H1 (cell line): ENCODE measurements around the gene APMAP. TPM values are rescaled to one million over a fixed set of nuclear protein-coding genes. Genes with fewer than 3 reads are reported as not detected.

Experiments used
- CTCF ChIA-PET: fragments of 300-600 bp; sonication (Branson Sonifier 250); formaldehyde crosslinking; loops from one replicate; lab custom pipeline; 2021; ENCODE audit not compliant: partially characterized antibody; lab: Charles Lee
- POLR2A ChIA-PET: fragments of 300-600 bp; sonication (Branson Sonifier 250); formaldehyde crosslinking; loops from one replicate; lab custom pipeline; 2021; ENCODE audit warnings: inconsistent platforms; ENCODE audit not compliant: partially characterized antibody; lab: Charles Lee
- DNase-seq, 2 experiments: peaks; one replicate each; pipeline versions ENCODE4 v3.0.0 to v3.0.0-alpha.2; 2010 to 2022; ENCODE audit warnings: low spot score in 2 of 2, low read depth in 1 of 2, mixed read lengths in 1 of 2
- FAIRE-seq: peaks from 2 replicates; lab custom pipeline; 2011; peaks lifted over from hg19 to GRCh38; lab: Jason Lieb, UNC
- H2AFZ ChIP-seq: 2 replicates; pipeline ENCODE4 v1.8.1; 2012; ENCODE audit warnings: low read length, inconsistent platforms
- H2AK5ac ChIP-seq: 2 replicates; pipeline ENCODE4 v1.6.1; 2013; ENCODE audit warnings: low read depth, low read length
- H2BK120ac ChIP-seq: replicated peaks from 2 replicates; pipeline ENCODE3; 2013; ENCODE audit warnings: low read depth, low read length, inconsistent platforms
- H2BK12ac ChIP-seq: 2 replicates; pipeline ENCODE4 v1.6.1; 2013; ENCODE audit warnings: low read depth, low read length
- H2BK15ac ChIP-seq: 2 replicates; pipeline ENCODE4 v1.6.1; 2013; ENCODE audit warnings: low read length
- H2BK20ac ChIP-seq: 2 replicates; pipeline ENCODE4 v1.6.1; 2013; ENCODE audit warnings: low read length
- H2BK5ac ChIP-seq: 2 replicates; pipeline ENCODE4 v1.6.1; 2013; ENCODE audit warnings: low read depth, low read length
- H3K14ac ChIP-seq: 2 replicates; pipeline ENCODE4 v1.6.1; 2013; ENCODE audit warnings: inconsistent platforms; ENCODE audit not compliant: insufficient read length
- H3K18ac ChIP-seq: 2 replicates; pipeline ENCODE4 v1.6.1; 2013; ENCODE audit warnings: low read length; ENCODE audit errors: extremely low read depth
- H3K23ac ChIP-seq: 2 replicates; pipeline ENCODE4 v1.6.1; 2013; ENCODE audit warnings: inconsistent platforms; ENCODE audit not compliant: insufficient read length
- H3K23me2 ChIP-seq: 2 replicates; pipeline ENCODE4 v1.6.1; 2013; ENCODE audit warnings: low read depth, low read length
- H3K27ac ChIP-seq: 2 replicates; pipeline ENCODE4 v1.6.1; 2011; ENCODE audit warnings: low read depth, low read length, inconsistent platforms
- H3K27me3 ChIP-seq, 4 experiments: replicated peaks in 1 of 4; 1 replicate in 1 of 4; 2 replicates in 3 of 4; pipeline versions ENCODE4 v1.6.1 to v1.8.1; 2011 to 2013; ENCODE audit warnings: low read length in 3 of 4, mild to moderate bottlenecking in 3 of 4, inconsistent platforms in 2 of 4, mixed read lengths in 2 of 4, moderate library complexity in 1 of 4; ENCODE audit not compliant: control insufficient read depth in 3 of 4, insufficient read depth in 3 of 4; ENCODE audit errors: extremely low read depth in 1 of 4
- H3K36me3 ChIP-seq, 4 experiments: 2 replicates each; pipeline versions ENCODE4 v1.6.1 to v1.8.1; 2011 to 2013; ENCODE audit warnings: mild to moderate bottlenecking in 4 of 4, low read length in 3 of 4, moderate library complexity in 2 of 4, control low read depth in 1 of 4, inconsistent platforms in 1 of 4; ENCODE audit not compliant: insufficient read depth in 4 of 4, control insufficient read depth in 2 of 4
- H3K4ac ChIP-seq: replicated peaks from 2 replicates; pipeline ENCODE3; 2013; ENCODE audit warnings: low read length, low read depth, mixed read lengths, inconsistent platforms; ENCODE audit not compliant: insufficient read length
- H3K4me1 ChIP-seq, 4 experiments: replicated peaks in 1 of 4; 1 replicate in 1 of 4; 2 replicates in 3 of 4; pipeline versions ENCODE4 v1.6.1 to v1.8.1; 2011 to 2013; ENCODE audit warnings: low read length in 3 of 4, inconsistent platforms in 2 of 4, mixed read lengths in 1 of 4; ENCODE audit not compliant: insufficient read depth in 4 of 4, control insufficient read depth in 3 of 4
- H3K4me2 ChIP-seq, 2 experiments: 2 replicates each; pipeline versions ENCODE4 v1.6.1 to v1.8.1; 2011 to 2013; ENCODE audit warnings: low read depth in 2 of 2, low read length in 2 of 2, control low read depth in 1 of 2, inconsistent platforms in 1 of 2, mild to moderate bottlenecking in 1 of 2; ENCODE audit not compliant: insufficient read depth in 1 of 2
- H3K4me3 ChIP-seq, 4 experiments: fragments of 200-600, 300-600 bp in 1 of 4; sonication (generic), shearing (Covaris generic), sonication (Bioruptor Twin) in 1 of 4; 2 replicates each; pipeline versions ENCODE4 v1.5.1 to v1.8.1; 2011 to 2016; ENCODE audit warnings: low read length in 4 of 4, low read depth in 3 of 4, control low read depth in 2 of 4, inconsistent platforms in 2 of 4, mild to moderate bottlenecking in 2 of 4, mixed read lengths in 1 of 4, moderate library complexity in 1 of 4; ENCODE audit not compliant: insufficient read depth in 2 of 4; ENCODE audit errors: extremely low read depth in 1 of 4
- H3K56ac ChIP-seq: replicated peaks from 2 replicates; pipeline ENCODE3; 2013; ENCODE audit warnings: low read depth, mild to moderate bottlenecking, mixed read lengths, low read length, inconsistent platforms; ENCODE audit not compliant: insufficient read length
- H3K79me1 ChIP-seq: 2 replicates; pipeline ENCODE4 v1.6.1; 2013; ENCODE audit warnings: low read depth, low read length, control low read depth
- H3K79me2 ChIP-seq, 2 experiments: 2 replicates each; pipeline versions ENCODE4 v1.6.1 to v1.8.1; 2012 to 2013; ENCODE audit warnings: low read length in 2 of 2, mild to moderate bottlenecking in 2 of 2, inconsistent platforms in 1 of 2; ENCODE audit not compliant: insufficient read depth in 2 of 2, control insufficient read depth in 1 of 2
- H3K9ac ChIP-seq, 4 experiments: replicated peaks in 1 of 4; 1 replicate in 1 of 4; 2 replicates in 3 of 4; pipeline versions ENCODE4 v1.6.1 to v1.8.1; 2011 to 2013; ENCODE audit warnings: low read depth in 3 of 4, low read length in 3 of 4, control low read depth in 2 of 4, mild to moderate bottlenecking in 2 of 4, moderate library complexity in 2 of 4, inconsistent platforms in 1 of 4; ENCODE audit errors: extremely low read depth in 1 of 4
- H3K9me3 ChIP-seq, 2 experiments: 2 replicates each; pipeline versions ENCODE4 v1.6.1 to v1.8.1; 2012 to 2013; ENCODE audit warnings: mild to moderate bottlenecking in 2 of 2, moderate library complexity in 2 of 2, control low read depth in 1 of 2, inconsistent platforms in 1 of 2, low read depth in 1 of 2, low read length in 1 of 2, mixed read lengths in 1 of 2; ENCODE audit not compliant: insufficient read depth in 2 of 2
- H4K20me1 ChIP-seq, 2 experiments: replicated peaks in 1 of 2; 2 replicates each; pipeline versions ENCODE3 to v1.8.1; 2011 to 2013; ENCODE audit warnings: inconsistent platforms in 2 of 2, low read length in 2 of 2, mild to moderate bottlenecking in 1 of 2; ENCODE audit not compliant: insufficient read depth in 2 of 2, control insufficient read depth in 1 of 2
- H4K5ac ChIP-seq: 2 replicates; pipeline ENCODE4 v1.6.1; 2013; ENCODE audit warnings: low read length, low read depth, mixed read lengths, inconsistent platforms; ENCODE audit not compliant: insufficient read length
- H4K8ac ChIP-seq: 2 replicates; pipeline ENCODE4 v1.8.0; 2013; ENCODE audit warnings: mild to moderate bottlenecking, moderate library complexity, low read length, inconsistent platforms; ENCODE audit not compliant: insufficient read depth; ENCODE audit errors: extremely low read depth
- H4K91ac ChIP-seq: replicated peaks from 2 replicates; pipeline ENCODE3; 2013; ENCODE audit warnings: low read length, mixed read lengths, inconsistent platforms; ENCODE audit not compliant: insufficient read length
- CBX5 ChIP-seq: fragments of 300-800, 300-1000 bp; sonication (generic); IDR thresholded peaks from 2 replicates; pipeline ENCODE4 v1.7.1; 2016; ENCODE audit warnings: antibody characterized with exemption, low read length, low read depth
- CREB1 ChIP-seq: IDR thresholded peaks from 2 replicates; pipeline ENCODE4 v1.6.1; 2012; ENCODE audit warnings: inconsistent platforms
- EGR1 ChIP-seq: IDR thresholded peaks from 2 replicates; pipeline ENCODE4 v1.6.1; 2011; ENCODE audit warnings: low read depth, low read length, borderline replicate concordance
- EP300 ChIP-seq, 2 experiments: IDR thresholded peaks; 1 replicate in 1 of 2; 2 replicates in 1 of 2; pipeline ENCODE4 v1.6.1; 2011 to 2012; ENCODE audit warnings: low read depth in 2 of 2, low read length in 2 of 2, mild to moderate bottlenecking in 2 of 2, borderline replicate concordance in 1 of 2, inconsistent platforms in 1 of 2, moderate library complexity in 1 of 2
- GABPA ChIP-seq: IDR thresholded peaks from 2 replicates; pipeline ENCODE4 v1.6.1; 2011; ENCODE audit warnings: mild to moderate bottlenecking, low read length, moderate library complexity, borderline replicate concordance; ENCODE audit not compliant: insufficient read depth
- JUN ChIP-seq: IDR thresholded peaks from 2 replicates; pipeline ENCODE4 v1.6.1; 2011; ENCODE audit warnings: low read depth, mild to moderate bottlenecking, improper control_type of control experiment, low read length
- JUND ChIP-seq: IDR thresholded peaks from 2 replicates; pipeline ENCODE4 v1.6.1; 2011; ENCODE audit warnings: mild to moderate bottlenecking, improper control_type of control experiment, low read length
- KDM5A ChIP-seq: fragments of 200-600 bp; IDR thresholded peaks from 2 replicates; pipeline ENCODE4 v1.7.1; 2012; ENCODE audit warnings: mild to moderate bottlenecking, low read length, inconsistent platforms, mixed read lengths
- NANOG ChIP-seq: IDR thresholded peaks from 2 replicates; pipeline ENCODE4 v1.6.1; 2011; ENCODE audit warnings: low read length, low read depth, mild to moderate bottlenecking, inconsistent platforms; ENCODE audit not compliant: insufficient read depth, poor library complexity, severe bottlenecking
- PHF8 ChIP-seq: fragments of 200-600 bp; sonication (generic); conservative IDR thresholded peaks from 2 replicates; pipeline ENCODE4 v1.7.1; 2012; ENCODE audit warnings: low read depth, mild to moderate bottlenecking, inconsistent platforms, low read length, moderate library complexity
- POLR2A ChIP-seq, 2 experiments: IDR thresholded peaks; 1 replicate in 1 of 2; 2 replicates in 1 of 2; pipeline ENCODE4 v1.6.1; 2011; ENCODE audit warnings: low read depth in 2 of 2, low read length in 2 of 2, mild to moderate bottlenecking in 2 of 2; ENCODE audit errors: control extremely low read depth in 1 of 2
- RFX5 ChIP-seq: IDR thresholded peaks from 2 replicates; pipeline ENCODE4 v1.6.1; 2011; ENCODE audit warnings: low read depth, low read length, improper control_type of control experiment, borderline replicate concordance
- RNF2 ChIP-seq: fragments of 200-900, 300-1000 bp; sonication (generic); IDR thresholded peaks from 2 replicates; pipeline ENCODE4 v1.7.1; 2016; ENCODE audit warnings: borderline replicate concordance, low read depth, mild to moderate bottlenecking, antibody characterized with exemption, low read length; ENCODE audit not compliant: poor library complexity, severe bottlenecking; ENCODE audit errors: missing control alignments
- TAF7 ChIP-seq: optimal IDR thresholded peaks from 2 replicates; pipeline ENCODE3; 2011; ENCODE audit warnings: low read depth, mild to moderate bottlenecking, inconsistent platforms, low read length, moderate library complexity, borderline replicate concordance
- YY1 ChIP-seq: IDR thresholded peaks from 2 replicates; pipeline ENCODE4 v1.6.1; 2011; ENCODE audit warnings: low read depth, mild to moderate bottlenecking, low read length
- WGBS, 2 experiments: shearing (Covaris generic) in 1 of 2; methylation state at CpG; one replicate each; pipeline versions ENCODE4 v1.1.6 to v1.1.7; 2013 to 2015; ENCODE audit warnings: low lambda C conversion rate in 2 of 2, mixed read lengths in 2 of 2, inconsistent platforms in 1 of 2, low coverage in 1 of 2, missing lambda C conversion rate in 1 of 2; ENCODE audit not compliant: insufficient replicate concordance in 2 of 2, insufficient coverage in 1 of 2, insufficient read length in 1 of 2; ENCODE audit errors: extremely low coverage in 1 of 2, missing lambda C conversion rate in 1 of 2; 5-methylcytosine and 5-hydroxymethylcytosine counted together
- polyA plus RNA-seq, 7 experiments: library from polyadenylated mRNA; depleted of rRNA in 3 of 7; stranded (reverse) in 5 of 7; unstranded in 2 of 7; fragments of >200 nt in 5 of 7; fragments of 200-250 nt in 2 of 7; gene quantifications; 1 replicate in 5 of 7; 2 replicates in 1 of 7; 4 replicates in 1 of 7; pipeline versions ENCODE4 v1.2.1 to v1.2.3, GENCODE V29; 2011 to 2013; ENCODE audit warnings: missing spikeins in 2 of 7, mixed read lengths in 2 of 7
- total RNA-seq: library from RNA; stranded (reverse); fragmentation: NEBNext Ultra II Directional; extraction: Animal tissue kit (Norgen Biotek cat#: 25700); gene quantifications from 2 replicates; pipeline ENCODE4 v1.2.1, GENCODE V29; 2021

Gene APMAP
- total and polyA plus RNA-seq, 2 of the 8 experiments (the other 6 are each of a cell fraction or from before 2014, with no cell fraction given): 31.3 to 66.0 TPM

GRCh38 chr20:24916412-24916811 is 76.1 kb downstream of the APMAP start:
- no peaks in the 10 kb centered on the region for H4K20me1 ChIP-seq
- H3K4ac ChIP-seq: no peak overlapping the region
- no peak overlapping the region for H3K9ac ChIP-seq
- H3K27me3 ChIP-seq: no peaks in the 10 kb centered on the region; a peak in 1 of 7 replicates
- H3K4me1 ChIP-seq: no peaks in the 10 kb centered on the region
- FAIRE-seq (no peak), DNase-seq (no peak)
- ChIA-PET POLR2A (no interaction called here), CTCF (interaction anchor here (0.5 to 7.1 kb wide), 4 partner anchors 14 to 554 kb away, joined by 3 to 64 read pairs (median 26); no protein-coding TSS in a partner anchor)
- H3K56ac ChIP-seq: no peak overlapping the region
- no peak overlapping the region for H3K14ac ChIP-seq
- H3K9me3 ChIP-seq: peaks cover 2 to 7% of the 10 kb centered on the region in 2 experiments
- H4K91ac ChIP-seq: no peak overlapping the region
- H3K79me1 ChIP-seq: no peaks in the 10 kb centered on the region
- 75% methylated on average over 1 of the region's 1 CpG; no CpG with 5 or more reads in 1 of the 2 experiments for WGBS, 2 experiments
- no peak overlapping the region for H3K27ac ChIP-seq
- no peak overlapping the region for H3K18ac ChIP-seq
- no peak overlapping the region for H4K5ac ChIP-seq
- H2BK15ac ChIP-seq: no peak overlapping the region
- H2BK120ac ChIP-seq: no peak overlapping the region
- H3K79me2 ChIP-seq: no peaks in the 10 kb centered on the region
- no peak overlapping the region for H2BK12ac ChIP-seq
- H2BK5ac ChIP-seq: no peak overlapping the region
- no peaks in the 10 kb centered on the region for H3K36me3 ChIP-seq
- H3K23ac ChIP-seq: no peak overlapping the region
- H4K8ac ChIP-seq: no peak overlapping the region
- H2BK20ac ChIP-seq: no peak overlapping the region
- no peak overlapping the region for H3K4me3 ChIP-seq
- H3K4me2 ChIP-seq: no peak overlapping the region
- H3K23me2 ChIP-seq: no peaks in the 10 kb centered on the region
- no peak overlapping the region for H2AK5ac ChIP-seq
- no peak overlapping the region for H2AFZ ChIP-seq
- TF ChIP-seq GABPA: no peak
- no peak for TF ChIP-seq PHF8
- TF ChIP-seq JUND: no peak
- no peak for TF ChIP-seq EGR1
- no peak for TF ChIP-seq TAF7
- no peak for TF ChIP-seq CBX5
- TF ChIP-seq EP300 (IDR thresholded peaks at IDR 0.05; ENCODE audit: borderline replicate concordance in 1 of 2, low read depth in 2 of 2, low read length in 2 of 2): no peak
- no peak for TF ChIP-seq JUN
- no peak for TF ChIP-seq CREB1
- TF ChIP-seq KDM5A: no peak
- no peak for TF ChIP-seq POLR2A (IDR thresholded peaks at IDR 0.05; ENCODE audit: control extremely low read depth in 1 of 2, low read depth in 2 of 2, low read length in 2 of 2)
- TF ChIP-seq RFX5: no peak
- no peak for TF ChIP-seq YY1
- no peak for TF ChIP-seq NANOG
- TF ChIP-seq RNF2: no peak
